Brain microvascular endothelial cell (primary cell): ENCODE results near the gene PLA2G12B.

ENCODE experiments used
- DNase-seq: peaks from one replicate; pipeline ENCODE4 v3.0.0-alpha.2; 2020
- H3K27ac ChIP-seq: fragments of 250-450 bp; sonication (Bioruptor Pico); 2 replicates; pipeline ENCODE4 v1.5.1; 2020; ENCODE audit warnings: mild to moderate bottlenecking, moderate library complexity
- H3K27me3 ChIP-seq: fragments of 250-450 bp; sonication (Bioruptor Pico); replicated peaks from 2 replicates; pipeline ENCODE4 v1.5.1; 2020; ENCODE audit warnings: mild to moderate bottlenecking
- H3K36me3 ChIP-seq: fragments of 250-450 bp; sonication (Bioruptor Pico); replicated peaks from 2 replicates; pipeline ENCODE4 v1.5.1; 2020; ENCODE audit warnings: mild to moderate bottlenecking
- H3K4me3 ChIP-seq: 2 replicates; pipeline ENCODE4 v1.5.1; 2011; ENCODE audit warnings: low read depth, mild to moderate bottlenecking, control low read depth, low read length, moderate library complexity
- in situ Hi-C: cut with HindIII; loops from 2 replicates; pipeline ENCODE4 v1.10.0; 2017; ENCODE audit warnings: low sequenced_read_pairs, low pct_ligation_motif_present
- TF ChIP-seq, protein P1 (sequence below): IDR thresholded peaks from 2 replicates; pipeline ENCODE4 v1.5.1; 2011; ENCODE audit warnings: low read depth, mild to moderate bottlenecking, moderate library complexity, low read length, control low read depth, inconsistent platforms; ENCODE audit errors: missing control alignments

The PLA2G12B gene

DNA sequence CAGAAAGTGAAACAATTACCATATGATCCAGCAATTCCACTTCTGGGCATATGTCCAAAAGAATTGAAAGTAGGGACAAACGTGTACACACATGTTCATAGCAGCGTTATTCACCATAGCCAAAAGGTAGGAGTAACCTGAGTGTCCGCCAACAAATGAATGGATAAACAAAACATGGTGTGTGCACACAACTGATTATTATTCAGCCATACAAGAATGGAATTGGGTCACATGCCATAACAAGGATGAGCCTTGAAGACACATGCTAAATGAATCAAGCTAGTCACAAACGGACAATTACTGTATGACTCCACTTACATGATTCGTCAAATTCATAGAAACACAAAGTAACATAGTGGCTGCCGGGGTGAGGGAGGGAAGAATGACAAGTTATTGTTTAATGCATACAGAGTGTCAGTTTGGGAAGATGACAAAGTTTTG, 65.2 kb downstream of the PLA2G12B start:
- H3K27ac ChIP-seq: no peak overlapping the region
- H3K27me3 ChIP-seq: no peaks in the 10 kb centered on the region
- peaks cover 6% of the 10 kb centered on the region for H3K36me3 ChIP-seq
- TF ChIP-seq, protein P1, sequence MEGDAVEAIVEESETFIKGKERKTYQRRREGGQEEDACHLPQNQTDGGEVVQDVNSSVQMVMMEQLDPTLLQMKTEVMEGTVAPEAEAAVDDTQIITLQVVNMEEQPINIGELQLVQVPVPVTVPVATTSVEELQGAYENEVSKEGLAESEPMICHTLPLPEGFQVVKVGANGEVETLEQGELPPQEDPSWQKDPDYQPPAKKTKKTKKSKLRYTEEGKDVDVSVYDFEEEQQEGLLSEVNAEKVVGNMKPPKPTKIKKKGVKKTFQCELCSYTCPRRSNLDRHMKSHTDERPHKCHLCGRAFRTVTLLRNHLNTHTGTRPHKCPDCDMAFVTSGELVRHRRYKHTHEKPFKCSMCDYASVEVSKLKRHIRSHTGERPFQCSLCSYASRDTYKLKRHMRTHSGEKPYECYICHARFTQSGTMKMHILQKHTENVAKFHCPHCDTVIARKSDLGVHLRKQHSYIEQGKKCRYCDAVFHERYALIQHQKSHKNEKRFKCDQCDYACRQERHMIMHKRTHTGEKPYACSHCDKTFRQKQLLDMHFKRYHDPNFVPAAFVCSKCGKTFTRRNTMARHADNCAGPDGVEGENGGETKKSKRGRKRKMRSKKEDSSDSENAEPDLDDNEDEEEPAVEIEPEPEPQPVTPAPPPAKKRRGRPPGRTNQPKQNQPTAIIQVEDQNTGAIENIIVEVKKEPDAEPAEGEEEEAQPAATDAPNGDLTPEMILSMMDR: no peak
- in situ Hi-C loops: no loop called here
- no peak for DNase-seq
- no peak overlapping the region for H3K4me3 ChIP-seq

DNA sequence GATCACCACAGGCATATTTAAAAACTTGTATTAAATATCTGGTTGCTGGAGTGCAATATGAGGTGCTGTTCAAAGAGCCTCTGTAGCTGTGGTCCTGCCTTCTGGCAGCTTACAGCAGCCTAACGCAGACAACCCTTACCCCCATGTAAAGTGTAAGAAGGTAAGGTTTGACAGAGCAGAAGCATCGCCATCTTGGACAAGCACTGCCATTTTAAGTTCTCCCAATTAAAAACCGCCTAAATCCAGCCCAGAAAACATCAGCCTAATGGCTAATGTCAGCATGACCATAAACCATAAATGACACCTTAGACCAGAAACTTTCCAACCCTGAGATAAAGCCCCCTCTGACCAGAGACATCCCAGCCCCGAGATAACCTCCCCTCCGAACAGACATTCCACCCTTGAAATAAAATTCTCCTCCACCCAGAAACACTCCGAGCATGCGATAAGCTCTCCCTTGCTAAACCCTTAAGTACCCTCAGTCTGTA, 66.4 kb downstream of the PLA2G12B start:
- Histone ChIP-seq H3K27me3 (no peaks in the 10 kb centered on the region), H3K27ac (no peak overlapping the region), H3K36me3 (peaks cover 6% of the 10 kb centered on the region), H3K4me3 (no peak overlapping the region)
- DNase-seq: no peak
- in situ Hi-C loops: no loop called here
- TF ChIP-seq, protein P1: no peak

DNA sequence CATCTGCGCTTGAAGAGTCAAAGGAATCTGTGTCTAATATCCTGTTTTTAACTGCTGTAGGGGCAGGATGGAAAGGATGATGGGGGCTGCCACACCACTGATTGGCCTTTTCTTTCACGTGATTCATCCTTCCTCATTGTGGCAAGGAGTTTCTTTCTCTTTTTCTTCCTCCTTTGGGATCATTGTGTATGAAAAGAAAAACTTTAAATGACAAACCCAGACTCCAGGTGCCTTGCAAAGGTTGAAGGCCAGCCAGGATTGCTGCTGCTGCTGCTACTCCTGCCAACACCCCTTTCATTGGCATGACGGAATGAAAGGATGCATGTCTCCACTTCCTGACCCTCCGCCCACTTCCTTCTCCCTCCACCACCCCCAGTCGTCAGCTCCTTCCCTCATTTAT, 67.6 kb downstream of the PLA2G12B start:
- Histone ChIP-seq H3K27ac (no peak overlapping the region), H3K4me3 (peak overlapping the region; percentile 27), H3K27me3 (no peaks in the 10 kb centered on the region), H3K36me3 (peaks cover 6% of the 10 kb centered on the region)
- TF ChIP-seq, protein P1: no peak
- in situ Hi-C loops: no loop called here
- DNase-seq: no peak

DNA sequence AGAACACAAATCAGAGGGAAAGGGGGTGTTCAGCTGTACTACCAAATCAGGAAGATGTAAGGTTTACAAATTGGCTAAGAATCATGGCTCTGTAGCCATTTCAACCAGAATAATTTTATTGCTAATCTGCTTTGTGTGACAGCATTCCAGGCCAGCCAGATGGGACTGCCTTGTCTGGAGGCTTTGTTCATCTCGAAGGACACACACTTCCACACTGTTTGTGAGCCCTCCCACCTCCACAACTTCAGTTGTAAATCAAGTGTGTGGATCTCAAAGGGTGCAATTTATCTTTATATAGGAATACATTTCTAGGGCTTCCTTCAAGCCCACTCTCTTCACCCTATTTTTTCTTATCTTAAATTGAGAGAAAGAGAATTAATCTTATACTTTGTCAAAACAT, 68.0 kb downstream of the PLA2G12B start:
- Histone ChIP-seq H3K27me3 (no peaks in the 10 kb centered on the region), H3K36me3 (peaks cover 6% of the 10 kb centered on the region), H3K27ac (no peak overlapping the region), H3K4me3 (no peak overlapping the region)
- in situ Hi-C loops: no loop called here
- TF ChIP-seq, protein P1: no peak
- no peak for DNase-seq

DNA sequence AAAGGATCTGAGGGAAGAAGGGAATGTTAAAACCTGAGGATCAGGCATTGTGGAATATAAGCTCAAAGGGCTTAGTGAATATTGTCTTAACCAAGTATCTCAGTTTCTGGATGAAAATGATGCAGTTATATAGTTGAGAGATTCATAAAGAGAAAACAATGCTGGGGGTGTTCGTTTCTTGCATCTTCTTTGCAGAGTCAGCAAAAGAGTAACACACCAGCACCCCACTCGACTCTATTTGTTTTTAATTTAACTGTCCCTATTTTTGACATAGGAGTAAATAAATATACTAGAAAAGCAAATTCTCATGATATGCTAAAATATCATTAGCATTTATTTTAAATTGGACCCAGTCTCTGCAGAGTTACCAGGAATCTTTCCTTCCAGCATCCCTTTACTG, 68.7 kb downstream of the PLA2G12B start:
- DNase-seq: no peak
- H3K36me3 ChIP-seq: peaks cover 6% of the 10 kb centered on the region
- H3K27ac ChIP-seq: no peak overlapping the region
- no peaks in the 10 kb centered on the region for H3K27me3 ChIP-seq
- in situ Hi-C loops: no loop called here
- H3K4me3 ChIP-seq: no peak overlapping the region
- TF ChIP-seq, protein P1: no peak
